ENCODE measurements around the gene PTGES3.

Gene PTGES3

GRCh38 chr12:56616925-56617324, 71.2 kb downstream of the PTGES3 start:
- DNase-seq: no peak

GRCh38 chr12:56616244-56616643, 71.8 kb downstream of the PTGES3 start:
- DNase-seq: no peak

- no peak for DNase-seq
Measured at GRCh38 chr12:56614627-56615026, 73.5 kb downstream of the PTGES3 start.

All from CD4-positive, alpha-beta T cell treated with Interleukin-6 for 4 hours (primary cell).